ENCODE measurements around the gene CISTR.

DNA sequence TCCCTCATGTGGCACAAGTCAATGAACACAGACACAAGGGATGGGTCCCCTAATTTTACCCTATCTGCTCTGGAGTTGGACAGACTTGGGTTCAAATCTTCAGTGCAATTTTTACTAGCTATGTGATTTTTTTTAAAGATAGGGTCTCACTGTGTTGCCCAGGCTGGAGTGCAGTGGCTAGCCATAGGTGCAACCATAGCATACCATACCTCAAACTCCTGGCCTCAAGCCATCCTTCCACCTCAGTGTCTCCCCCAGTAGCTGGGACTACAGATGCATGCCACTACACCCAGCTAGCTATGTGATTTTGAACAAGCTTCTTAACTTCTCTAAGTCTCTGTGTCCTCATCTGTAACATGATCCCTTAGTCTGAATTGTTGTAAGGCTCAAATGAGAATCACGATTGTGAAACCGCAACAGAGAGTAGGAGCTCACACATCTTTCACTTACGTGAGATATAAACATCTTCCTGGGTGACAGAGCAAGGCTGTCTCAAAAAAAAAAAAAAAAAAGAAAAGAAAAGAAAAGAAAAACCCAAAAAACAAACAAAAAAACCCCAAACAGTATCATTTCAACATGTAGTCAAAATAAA, 29.2 kb downstream of the CISTR start:
- TF ChIP-seq POLR2A (IDR thresholded peaks at IDR 0.05; ENCODE audit: extremely low read depth, insufficient read length) (no peak), MYC (IDR thresholded peaks at IDR 0.05; ENCODE audit: low read depth, low read length) (no peak)
- TF ChIP-seq, protein P1, sequence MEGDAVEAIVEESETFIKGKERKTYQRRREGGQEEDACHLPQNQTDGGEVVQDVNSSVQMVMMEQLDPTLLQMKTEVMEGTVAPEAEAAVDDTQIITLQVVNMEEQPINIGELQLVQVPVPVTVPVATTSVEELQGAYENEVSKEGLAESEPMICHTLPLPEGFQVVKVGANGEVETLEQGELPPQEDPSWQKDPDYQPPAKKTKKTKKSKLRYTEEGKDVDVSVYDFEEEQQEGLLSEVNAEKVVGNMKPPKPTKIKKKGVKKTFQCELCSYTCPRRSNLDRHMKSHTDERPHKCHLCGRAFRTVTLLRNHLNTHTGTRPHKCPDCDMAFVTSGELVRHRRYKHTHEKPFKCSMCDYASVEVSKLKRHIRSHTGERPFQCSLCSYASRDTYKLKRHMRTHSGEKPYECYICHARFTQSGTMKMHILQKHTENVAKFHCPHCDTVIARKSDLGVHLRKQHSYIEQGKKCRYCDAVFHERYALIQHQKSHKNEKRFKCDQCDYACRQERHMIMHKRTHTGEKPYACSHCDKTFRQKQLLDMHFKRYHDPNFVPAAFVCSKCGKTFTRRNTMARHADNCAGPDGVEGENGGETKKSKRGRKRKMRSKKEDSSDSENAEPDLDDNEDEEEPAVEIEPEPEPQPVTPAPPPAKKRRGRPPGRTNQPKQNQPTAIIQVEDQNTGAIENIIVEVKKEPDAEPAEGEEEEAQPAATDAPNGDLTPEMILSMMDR (IDR thresholded peaks at IDR 0.05; ENCODE audit: low read depth, low read length) = no peak
- TF ChIP-seq, protein P2, sequence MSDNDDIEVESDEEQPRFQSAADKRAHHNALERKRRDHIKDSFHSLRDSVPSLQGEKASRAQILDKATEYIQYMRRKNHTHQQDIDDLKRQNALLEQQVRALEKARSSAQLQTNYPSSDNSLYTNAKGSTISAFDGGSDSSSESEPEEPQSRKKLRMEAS (IDR thresholded peaks at IDR 0.05; ENCODE audit: low read depth, low read length) = no peak

Measured in NB4 (cell line).